ENCODE data around the gene WDFY1. TPM values are rescaled to one million over a fixed set of nuclear protein-coding genes. Genes with fewer than 3 reads are reported as not detected.

The WDFY1 gene
- total RNA-seq, 1 experiment from 2014 or later: 44.7 TPM

- H3K9me3 ChIP-seq (ENCODE audit: control insufficient read depth in 1 of 2, insufficient read depth in 1 of 2, low read depth in 1 of 2, low read length in 2 of 2): no peaks in the 10 kb centered on the region
- TF ChIP-seq, protein P1, sequence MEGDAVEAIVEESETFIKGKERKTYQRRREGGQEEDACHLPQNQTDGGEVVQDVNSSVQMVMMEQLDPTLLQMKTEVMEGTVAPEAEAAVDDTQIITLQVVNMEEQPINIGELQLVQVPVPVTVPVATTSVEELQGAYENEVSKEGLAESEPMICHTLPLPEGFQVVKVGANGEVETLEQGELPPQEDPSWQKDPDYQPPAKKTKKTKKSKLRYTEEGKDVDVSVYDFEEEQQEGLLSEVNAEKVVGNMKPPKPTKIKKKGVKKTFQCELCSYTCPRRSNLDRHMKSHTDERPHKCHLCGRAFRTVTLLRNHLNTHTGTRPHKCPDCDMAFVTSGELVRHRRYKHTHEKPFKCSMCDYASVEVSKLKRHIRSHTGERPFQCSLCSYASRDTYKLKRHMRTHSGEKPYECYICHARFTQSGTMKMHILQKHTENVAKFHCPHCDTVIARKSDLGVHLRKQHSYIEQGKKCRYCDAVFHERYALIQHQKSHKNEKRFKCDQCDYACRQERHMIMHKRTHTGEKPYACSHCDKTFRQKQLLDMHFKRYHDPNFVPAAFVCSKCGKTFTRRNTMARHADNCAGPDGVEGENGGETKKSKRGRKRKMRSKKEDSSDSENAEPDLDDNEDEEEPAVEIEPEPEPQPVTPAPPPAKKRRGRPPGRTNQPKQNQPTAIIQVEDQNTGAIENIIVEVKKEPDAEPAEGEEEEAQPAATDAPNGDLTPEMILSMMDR (IDR thresholded peaks at IDR 0.05 in 2 of 3, conservative IDR thresholded peaks at IDR 0.05 in 1 of 3; ENCODE audit: borderline replicate concordance in 1 of 3, insufficient read depth in 1 of 3, low read depth in 2 of 3, low read length in 2 of 3): no peak
- TF ChIP-seq JUND (IDR thresholded peaks at IDR 0.05) (no peak), EZH2 (IDR thresholded peaks at IDR 0.05) (no peak), ZFX (IDR thresholded peaks at IDR 0.05) (no peak), YY1 (IDR thresholded peaks at IDR 0.05; ENCODE audit: extremely low read depth, insufficient replicate concordance, low read depth, low read length) (no peak), CEBPB (IDR thresholded peaks at IDR 0.05; ENCODE audit: low read depth) (no peak), EZH2phosphoT487 (IDR thresholded peaks at IDR 0.05; ENCODE audit: borderline replicate concordance) (no peak), SP1 (IDR thresholded peaks at IDR 0.05; ENCODE audit: low read depth) (no peak), SRF (IDR thresholded peaks at IDR 0.05; ENCODE audit: low read depth) (no peak), CBX3 (IDR thresholded peaks at IDR 0.05; ENCODE audit: low read depth) (no peak), TCF7L2 (IDR thresholded peaks at IDR 0.05; ENCODE audit: borderline replicate concordance, extremely low read depth, insufficient read depth, insufficient read length) (no peak), ZNF274 (IDR thresholded peaks at IDR 0.05; ENCODE audit: low read depth, low read length) (no peak), POLR2A (IDR thresholded peaks at IDR 0.05; ENCODE audit: borderline replicate concordance, extremely low read depth, insufficient read depth, insufficient read length) (no peak), ATF3 (IDR thresholded peaks at IDR 0.05) (no peak)
- TF ChIP-seq, protein P2, sequence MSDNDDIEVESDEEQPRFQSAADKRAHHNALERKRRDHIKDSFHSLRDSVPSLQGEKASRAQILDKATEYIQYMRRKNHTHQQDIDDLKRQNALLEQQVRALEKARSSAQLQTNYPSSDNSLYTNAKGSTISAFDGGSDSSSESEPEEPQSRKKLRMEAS (IDR thresholded peaks at IDR 0.05): no peak
- TF ChIP-seq, protein P3, sequence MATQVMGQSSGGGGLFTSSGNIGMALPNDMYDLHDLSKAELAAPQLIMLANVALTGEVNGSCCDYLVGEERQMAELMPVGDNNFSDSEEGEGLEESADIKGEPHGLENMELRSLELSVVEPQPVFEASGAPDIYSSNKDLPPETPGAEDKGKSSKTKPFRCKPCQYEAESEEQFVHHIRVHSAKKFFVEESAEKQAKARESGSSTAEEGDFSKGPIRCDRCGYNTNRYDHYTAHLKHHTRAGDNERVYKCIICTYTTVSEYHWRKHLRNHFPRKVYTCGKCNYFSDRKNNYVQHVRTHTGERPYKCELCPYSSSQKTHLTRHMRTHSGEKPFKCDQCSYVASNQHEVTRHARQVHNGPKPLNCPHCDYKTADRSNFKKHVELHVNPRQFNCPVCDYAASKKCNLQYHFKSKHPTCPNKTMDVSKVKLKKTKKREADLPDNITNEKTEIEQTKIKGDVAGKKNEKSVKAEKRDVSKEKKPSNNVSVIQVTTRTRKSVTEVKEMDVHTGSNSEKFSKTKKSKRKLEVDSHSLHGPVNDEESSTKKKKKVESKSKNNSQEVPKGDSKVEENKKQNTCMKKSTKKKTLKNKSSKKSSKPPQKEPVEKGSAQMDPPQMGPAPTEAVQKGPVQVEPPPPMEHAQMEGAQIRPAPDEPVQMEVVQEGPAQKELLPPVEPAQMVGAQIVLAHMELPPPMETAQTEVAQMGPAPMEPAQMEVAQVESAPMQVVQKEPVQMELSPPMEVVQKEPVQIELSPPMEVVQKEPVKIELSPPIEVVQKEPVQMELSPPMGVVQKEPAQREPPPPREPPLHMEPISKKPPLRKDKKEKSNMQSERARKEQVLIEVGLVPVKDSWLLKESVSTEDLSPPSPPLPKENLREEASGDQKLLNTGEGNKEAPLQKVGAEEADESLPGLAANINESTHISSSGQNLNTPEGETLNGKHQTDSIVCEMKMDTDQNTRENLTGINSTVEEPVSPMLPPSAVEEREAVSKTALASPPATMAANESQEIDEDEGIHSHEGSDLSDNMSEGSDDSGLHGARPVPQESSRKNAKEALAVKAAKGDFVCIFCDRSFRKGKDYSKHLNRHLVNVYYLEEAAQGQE (IDR thresholded peaks at IDR 0.05; ENCODE audit: low read depth): no peak
- RAD21 ChIA-PET (ENCODE audit: low non-redundant PET in 1 of 2, low total read pairs in 2 of 2, uncharacterized antibody in 2 of 2, unreplicated experiment in 2 of 2): no interaction called here
- intact Hi-C loops (cut with micrococcal nuclease): no loop called here
- H3K4me2 ChIP-seq (ENCODE audit: low read length): no peak overlapping the region
- H3K9ac ChIP-seq (ENCODE audit: low read length): no peak overlapping the region
- H3K79me2 ChIP-seq (ENCODE audit: insufficient read depth, low read length): no peaks in the 10 kb centered on the region
- H3K27ac ChIP-seq (ENCODE audit: low read depth, low read length): no peak overlapping the region
- CTCF ChIA-PET: interaction anchor here (1.2 kb wide), 1 partner anchor 11 kb away, joined by 4 read pairs; no protein-coding TSS in a partner anchor
- POLR2A ChIA-PET: no interaction called here
- no peaks in the 10 kb centered on the region for H3K9me2 ChIP-seq (ENCODE audit: insufficient read depth)
- H3K4me1 ChIP-seq (ENCODE audit: control insufficient read depth in 1 of 2, insufficient read depth in 2 of 2, low read length in 2 of 2): no peaks in the 10 kb centered on the region
- DNase-seq (ENCODE audit: low read depth, low spot score) (no peak), ATAC-seq (no peak)
- peaks cover 0 to 2% of the 10 kb centered on the region in 2 experiments; a peak in 1 of 4 replicates for H3K36me3 ChIP-seq (ENCODE audit: control insufficient read depth in 1 of 2, insufficient read depth in 2 of 2, low read length in 2 of 2)
- no peak overlapping the region for H2AFZ ChIP-seq (ENCODE audit: low read depth, low read length, poor library complexity, severe bottlenecking)
- H3K27me3 ChIP-seq (ENCODE audit: insufficient read depth, low read length): no peaks in the 10 kb centered on the region
- H3K4me3 ChIP-seq (replicated peaks in 1 of 2; ENCODE audit: low read depth in 1 of 2, low read length in 2 of 2): no peak overlapping the region
- no peaks in the 10 kb centered on the region for H4K20me1 ChIP-seq (ENCODE audit: insufficient read depth)
- BruUV-seq (replicated peaks): no TSS peak
Observed at GRCh38 chr2:223981241-223981640, 36.1 kb upstream of the WDFY1 start.

Data from HCT116 (cell line).